ENCODE measurements around the gene NOP16. TPM values are rescaled to one million over a fixed set of nuclear protein-coding genes. Genes with fewer than 3 reads are reported as not detected.

NOP16 gene
- total and polyA plus RNA-seq, 2 of the 13 experiments (the other 11 are each of a cell fraction or from before 2014, with no cell fraction given), result 43.3 to 48.4 TPM

DNA sequence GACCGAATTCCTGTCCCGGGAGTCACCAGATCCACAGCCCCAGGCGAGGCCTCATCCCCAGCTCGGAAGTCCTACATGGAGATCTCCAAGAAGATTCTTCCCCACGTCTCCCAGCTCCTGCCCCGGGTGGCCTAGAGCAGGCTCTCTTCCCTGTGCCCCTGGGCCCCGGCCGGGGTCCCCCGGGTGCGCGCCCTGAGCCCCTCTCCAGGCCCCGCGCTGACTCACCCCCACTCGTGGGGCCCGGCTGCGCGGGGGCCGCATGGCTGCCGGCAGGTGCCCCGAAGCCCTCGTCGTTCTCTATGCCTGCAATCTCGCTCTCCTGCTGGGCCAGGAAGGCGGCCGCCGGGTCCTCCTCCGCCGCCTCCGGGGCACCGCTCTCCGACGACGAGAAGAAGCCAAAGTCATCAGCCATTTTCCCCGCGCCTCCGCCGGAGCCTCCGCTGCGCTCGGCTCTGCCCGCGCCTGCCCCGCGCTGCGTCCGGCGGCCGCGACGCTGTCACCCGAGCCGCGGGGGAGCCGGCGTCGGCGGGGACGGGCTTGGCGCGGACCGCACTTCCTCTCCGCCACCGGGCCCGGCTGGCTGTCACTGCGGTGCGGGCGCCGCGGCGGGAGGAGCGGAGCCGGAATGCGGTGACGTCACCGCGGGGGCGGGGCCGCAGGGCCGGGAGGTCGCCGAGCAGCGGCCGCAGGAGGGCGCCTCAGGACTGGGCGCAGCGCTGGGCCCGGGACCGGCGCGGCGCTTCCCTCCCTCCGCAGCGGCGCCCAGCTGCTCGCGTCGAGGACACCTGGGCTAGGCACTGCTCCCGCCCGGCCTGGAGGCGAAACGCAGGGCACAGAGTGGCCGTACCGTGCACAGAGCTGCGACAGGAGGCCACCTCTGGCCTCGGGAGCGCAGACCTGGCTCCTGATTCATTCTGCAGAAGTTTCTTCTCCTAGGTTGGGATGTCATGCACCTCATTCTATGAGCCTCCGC is 27.8 kb upstream of the NOP16 start, which contains the start of gene CLTB (continued):
- TF ChIP-seq, protein P1, sequence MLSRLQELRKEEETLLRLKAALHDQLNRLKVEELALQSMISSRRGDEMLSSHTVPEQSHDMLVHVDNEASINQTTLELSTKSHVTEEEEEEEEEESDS (CRISPR knock-in tag; IDR thresholded peaks at IDR 0.05; ENCODE audit: borderline replicate concordance), result no peak
- TF ChIP-seq PHF21A (CRISPR knock-in tag; IDR thresholded peaks at IDR 0.05) (no peak; the same call in 1 of the 2 replicates), ARNT (IDR thresholded peaks at IDR 0.05) (no peak), EHMT2 (IDR thresholded peaks at IDR 0.05; ENCODE audit: borderline replicate concordance, low read depth, low read length) (no peak), RAD21 (CRISPR knock-in tag; IDR thresholded peaks at IDR 0.05) (peak; percentile 100), ZNF773 (CRISPR knock-in tag; IDR thresholded peaks at IDR 0.05; ENCODE audit: borderline replicate concordance) (no peak), REL (CRISPR knock-in tag; conservative IDR thresholded peaks at IDR 0.05) (0 out of 2 replicates have a peak, but pooled peaks have one; percentile 34), SMAD9 (CRISPR knock-in tag; IDR thresholded peaks at IDR 0.05) (no peak), ZNF335 (CRISPR knock-in tag; IDR thresholded peaks at IDR 0.05) (no peak), ZNF326 (CRISPR knock-in tag; IDR thresholded peaks at IDR 0.05; ENCODE audit: borderline replicate concordance) (no peak)
- TF ChIP-seq, protein P2, sequence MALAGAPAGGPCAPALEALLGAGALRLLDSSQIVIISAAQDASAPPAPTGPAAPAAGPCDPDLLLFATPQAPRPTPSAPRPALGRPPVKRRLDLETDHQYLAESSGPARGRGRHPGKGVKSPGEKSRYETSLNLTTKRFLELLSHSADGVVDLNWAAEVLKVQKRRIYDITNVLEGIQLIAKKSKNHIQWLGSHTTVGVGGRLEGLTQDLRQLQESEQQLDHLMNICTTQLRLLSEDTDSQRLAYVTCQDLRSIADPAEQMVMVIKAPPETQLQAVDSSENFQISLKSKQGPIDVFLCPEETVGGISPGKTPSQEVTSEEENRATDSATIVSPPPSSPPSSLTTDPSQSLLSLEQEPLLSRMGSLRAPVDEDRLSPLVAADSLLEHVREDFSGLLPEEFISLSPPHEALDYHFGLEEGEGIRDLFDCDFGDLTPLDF (CRISPR knock-in tag; IDR thresholded peaks at IDR 0.05), result no peak
- TF ChIP-seq, protein P3, sequence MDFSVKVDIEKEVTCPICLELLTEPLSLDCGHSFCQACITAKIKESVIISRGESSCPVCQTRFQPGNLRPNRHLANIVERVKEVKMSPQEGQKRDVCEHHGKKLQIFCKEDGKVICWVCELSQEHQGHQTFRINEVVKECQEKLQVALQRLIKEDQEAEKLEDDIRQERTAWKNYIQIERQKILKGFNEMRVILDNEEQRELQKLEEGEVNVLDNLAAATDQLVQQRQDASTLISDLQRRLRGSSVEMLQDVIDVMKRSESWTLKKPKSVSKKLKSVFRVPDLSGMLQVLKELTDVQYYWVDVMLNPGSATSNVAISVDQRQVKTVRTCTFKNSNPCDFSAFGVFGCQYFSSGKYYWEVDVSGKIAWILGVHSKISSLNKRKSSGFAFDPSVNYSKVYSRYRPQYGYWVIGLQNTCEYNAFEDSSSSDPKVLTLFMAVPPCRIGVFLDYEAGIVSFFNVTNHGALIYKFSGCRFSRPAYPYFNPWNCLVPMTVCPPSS (IDR thresholded peaks at IDR 0.05), result no peak
- TF ChIP-seq, protein P4, sequence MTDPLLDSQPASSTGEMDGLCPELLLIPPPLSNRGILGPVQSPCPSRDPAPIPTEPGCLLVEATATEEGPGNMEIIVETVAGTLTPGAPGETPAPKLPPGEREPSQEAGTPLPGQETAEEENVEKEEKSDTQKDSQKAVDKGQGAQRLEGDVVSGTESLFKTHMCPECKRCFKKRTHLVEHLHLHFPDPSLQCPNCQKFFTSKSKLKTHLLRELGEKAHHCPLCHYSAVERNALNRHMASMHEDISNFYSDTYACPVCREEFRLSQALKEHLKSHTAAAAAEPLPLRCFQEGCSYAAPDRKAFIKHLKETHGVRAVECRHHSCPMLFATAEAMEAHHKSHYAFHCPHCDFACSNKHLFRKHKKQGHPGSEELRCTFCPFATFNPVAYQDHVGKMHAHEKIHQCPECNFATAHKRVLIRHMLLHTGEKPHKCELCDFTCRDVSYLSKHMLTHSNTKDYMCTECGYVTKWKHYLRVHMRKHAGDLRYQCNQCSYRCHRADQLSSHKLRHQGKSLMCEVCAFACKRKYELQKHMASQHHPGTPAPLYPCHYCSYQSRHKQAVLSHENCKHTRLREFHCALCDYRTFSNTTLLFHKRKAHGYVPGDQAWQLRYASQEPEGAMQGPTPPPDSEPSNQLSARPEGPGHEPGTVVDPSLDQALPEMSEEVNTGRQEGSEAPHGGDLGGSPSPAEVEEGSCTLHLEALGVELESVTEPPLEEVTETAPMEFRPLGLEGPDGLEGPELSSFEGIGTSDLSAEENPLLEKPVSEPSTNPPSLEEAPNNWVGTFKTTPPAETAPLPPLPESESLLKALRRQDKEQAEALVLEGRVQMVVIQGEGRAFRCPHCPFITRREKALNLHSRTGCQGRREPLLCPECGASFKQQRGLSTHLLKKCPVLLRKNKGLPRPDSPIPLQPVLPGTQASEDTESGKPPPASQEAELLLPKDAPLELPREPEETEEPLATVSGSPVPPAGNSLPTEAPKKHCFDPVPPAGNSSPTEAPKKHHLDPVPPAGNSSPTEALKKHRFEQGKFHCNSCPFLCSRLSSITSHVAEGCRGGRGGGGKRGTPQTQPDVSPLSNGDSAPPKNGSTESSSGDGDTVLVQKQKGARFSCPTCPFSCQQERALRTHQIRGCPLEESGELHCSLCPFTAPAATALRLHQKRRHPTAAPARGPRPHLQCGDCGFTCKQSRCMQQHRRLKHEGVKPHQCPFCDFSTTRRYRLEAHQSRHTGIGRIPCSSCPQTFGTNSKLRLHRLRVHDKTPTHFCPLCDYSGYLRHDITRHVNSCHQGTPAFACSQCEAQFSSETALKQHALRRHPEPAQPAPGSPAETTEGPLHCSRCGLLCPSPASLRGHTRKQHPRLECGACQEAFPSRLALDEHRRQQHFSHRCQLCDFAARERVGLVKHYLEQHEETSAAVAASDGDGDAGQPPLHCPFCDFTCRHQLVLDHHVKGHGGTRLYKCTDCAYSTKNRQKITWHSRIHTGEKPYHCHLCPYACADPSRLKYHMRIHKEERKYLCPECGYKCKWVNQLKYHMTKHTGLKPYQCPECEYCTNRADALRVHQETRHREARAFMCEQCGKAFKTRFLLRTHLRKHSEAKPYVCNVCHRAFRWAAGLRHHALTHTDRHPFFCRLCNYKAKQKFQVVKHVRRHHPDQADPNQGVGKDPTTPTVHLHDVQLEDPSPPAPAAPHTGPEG (CRISPR knock-in tag; IDR thresholded peaks at IDR 0.05), result 0 out of 2 replicates have a peak, but pooled peaks have one; percentile 55
- TF ChIP-seq, protein P5, sequence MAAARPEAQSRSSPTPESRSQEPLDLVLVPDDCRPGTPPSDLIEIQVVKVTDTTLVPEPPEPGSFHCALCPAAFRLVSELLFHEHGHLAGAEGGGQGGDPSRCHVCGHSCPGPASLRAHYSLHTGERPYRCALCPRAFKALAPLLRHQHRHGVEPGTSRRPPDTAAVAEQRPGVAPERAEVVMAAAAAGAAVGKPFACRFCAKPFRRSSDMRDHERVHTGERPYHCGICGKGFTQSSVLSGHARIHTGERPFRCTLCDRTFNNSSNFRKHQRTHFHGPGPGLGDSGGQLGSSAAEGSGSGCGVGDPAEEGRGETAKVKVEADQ (CRISPR knock-in tag; IDR thresholded peaks at IDR 0.05; ENCODE audit: borderline replicate concordance), result peak; percentile 41; the same call in 1 of the 2 replicates
- TF ChIP-seq, protein P6, sequence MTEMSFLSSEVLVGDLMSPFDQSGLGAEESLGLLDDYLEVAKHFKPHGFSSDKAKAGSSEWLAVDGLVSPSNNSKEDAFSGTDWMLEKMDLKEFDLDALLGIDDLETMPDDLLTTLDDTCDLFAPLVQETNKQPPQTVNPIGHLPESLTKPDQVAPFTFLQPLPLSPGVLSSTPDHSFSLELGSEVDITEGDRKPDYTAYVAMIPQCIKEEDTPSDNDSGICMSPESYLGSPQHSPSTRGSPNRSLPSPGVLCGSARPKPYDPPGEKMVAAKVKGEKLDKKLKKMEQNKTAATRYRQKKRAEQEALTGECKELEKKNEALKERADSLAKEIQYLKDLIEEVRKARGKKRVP (CRISPR knock-in tag; IDR thresholded peaks at IDR 0.05), result no peak
- TF ChIP-seq, protein P7, sequence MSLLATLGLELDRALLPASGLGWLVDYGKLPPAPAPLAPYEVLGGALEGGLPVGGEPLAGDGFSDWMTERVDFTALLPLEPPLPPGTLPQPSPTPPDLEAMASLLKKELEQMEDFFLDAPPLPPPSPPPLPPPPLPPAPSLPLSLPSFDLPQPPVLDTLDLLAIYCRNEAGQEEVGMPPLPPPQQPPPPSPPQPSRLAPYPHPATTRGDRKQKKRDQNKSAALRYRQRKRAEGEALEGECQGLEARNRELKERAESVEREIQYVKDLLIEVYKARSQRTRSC (CRISPR knock-in tag; IDR thresholded peaks at IDR 0.05; ENCODE audit: low read depth), result peak; percentile 39; the same call in 1 of the 2 replicates
